ENCODE results near the gene ARL6IP5. TPM values are rescaled to one million over a fixed set of nuclear protein-coding genes. Genes with fewer than 3 reads are reported as not detected.
A peak's percentile ranks its signal among the peaks of the same experiment; 100 is the strongest.

The ARL6IP5 gene
- total RNA-seq, 1 experiment from 2014 or later: 30.0 TPM

GRCh38 chr3:69103123-69103522, 18.4 kb downstream of the ARL6IP5 start:
- H3K9ac ChIP-seq (ENCODE audit: low read length): no peak overlapping the region
- no peak overlapping the region for H2AFZ ChIP-seq (ENCODE audit: low read depth, low read length, poor library complexity, severe bottlenecking)
- ATAC-seq (no peak), DNase-seq (ENCODE audit: low read depth, low spot score) (no peak)
- H3K4me1 ChIP-seq (ENCODE audit: control insufficient read depth in 1 of 2, insufficient read depth in 2 of 2, low read length in 2 of 2): no peaks in the 10 kb centered on the region
- H3K9me3 ChIP-seq (ENCODE audit: control insufficient read depth in 1 of 2, insufficient read depth in 1 of 2, low read depth in 1 of 2, low read length in 2 of 2): no peaks in the 10 kb centered on the region
- RAD21 ChIA-PET (ENCODE audit: low non-redundant PET in 1 of 2, low total read pairs in 2 of 2, uncharacterized antibody in 2 of 2, unreplicated experiment in 2 of 2): no interaction called here
- intact Hi-C loops (cut with micrococcal nuclease): no loop called here
- H3K27me3 ChIP-seq (ENCODE audit: insufficient read depth, low read length): no peaks in the 10 kb centered on the region
- H3K79me2 ChIP-seq (ENCODE audit: insufficient read depth, low read length): no peaks in the 10 kb centered on the region
- TF ChIP-seq CTCF (IDR thresholded peaks at IDR 0.05 in 2 of 3, conservative IDR thresholded peaks at IDR 0.05 in 1 of 3; ENCODE audit: borderline replicate concordance in 1 of 3, insufficient read depth in 1 of 3, low read depth in 2 of 3, low read length in 2 of 3) (no peak), POLR2A (IDR thresholded peaks at IDR 0.05; ENCODE audit: borderline replicate concordance, extremely low read depth, insufficient read depth, insufficient read length) (no peak), ZFX (IDR thresholded peaks at IDR 0.05) (no peak), CEBPB (IDR thresholded peaks at IDR 0.05; ENCODE audit: low read depth) (no peak)
- POLR2A ChIA-PET: no interaction called here
- H4K20me1 ChIP-seq (ENCODE audit: insufficient read depth): no peaks in the 10 kb centered on the region
- H3K4me3 ChIP-seq (replicated peaks in 1 of 2; ENCODE audit: low read depth in 1 of 2, low read length in 2 of 2): no peak overlapping the region
- H3K27ac ChIP-seq (ENCODE audit: low read depth, low read length): no peak overlapping the region
- BruUV-seq (replicated peaks): no TSS peak
- H3K4me2 ChIP-seq (ENCODE audit: low read length): no peak overlapping the region
- CTCF ChIA-PET: no interaction called here
- H3K36me3 ChIP-seq (ENCODE audit: control insufficient read depth in 1 of 2, insufficient read depth in 2 of 2, low read length in 2 of 2): no peaks in the 10 kb centered on the region; a peak in 2 of 4 replicates
- H3K9me2 ChIP-seq (ENCODE audit: insufficient read depth): no peaks in the 10 kb centered on the region

GRCh38 chr3:69104586-69104985, 19.8 kb downstream of the ARL6IP5 start:
- BruUV-seq (replicated peaks): TSS peak; percentile 34
- RAD21 ChIA-PET (ENCODE audit: low non-redundant PET in 1 of 2, low total read pairs in 2 of 2, uncharacterized antibody in 2 of 2, unreplicated experiment in 2 of 2): no interaction called here
- intact Hi-C loops (cut with micrococcal nuclease): no loop called here

More at GRCh38 chr3:69104586-69104985, 19.8 kb downstream of the ARL6IP5 start:
- Histone ChIP-seq H3K9me3 (ENCODE audit: control insufficient read depth in 1 of 2, insufficient read depth in 1 of 2, low read depth in 1 of 2, low read length in 2 of 2) (no peaks in the 10 kb centered on the region), H3K4me2 (ENCODE audit: low read length) (no peak overlapping the region), H3K9me2 (ENCODE audit: insufficient read depth) (no peaks in the 10 kb centered on the region), H3K27ac (ENCODE audit: low read depth, low read length) (no peak overlapping the region), H4K20me1 (ENCODE audit: insufficient read depth) (no peaks in the 10 kb centered on the region), H3K79me2 (ENCODE audit: insufficient read depth, low read length) (no peaks in the 10 kb centered on the region), H3K4me1 (ENCODE audit: control insufficient read depth in 1 of 2, insufficient read depth in 2 of 2, low read length in 2 of 2) (no peaks in the 10 kb centered on the region), H3K4me3 (replicated peaks in 1 of 2; ENCODE audit: low read depth in 1 of 2, low read length in 2 of 2) (no peak overlapping the region), H3K9ac (ENCODE audit: low read length) (no peak overlapping the region), H3K27me3 (ENCODE audit: insufficient read depth, low read length) (no peaks in the 10 kb centered on the region), H3K36me3 (ENCODE audit: control insufficient read depth in 1 of 2, insufficient read depth in 2 of 2, low read length in 2 of 2) (no peaks in the 10 kb centered on the region; a peak in 2 of 4 replicates), H2AFZ (ENCODE audit: low read depth, low read length, poor library complexity, severe bottlenecking) (no peak overlapping the region)
- ATAC-seq (no peak), DNase-seq (ENCODE audit: low read depth, low spot score) (no peak)
- ChIA-PET POLR2A (no interaction called here), CTCF (no interaction called here)
- no peak for TF ChIP-seq EZH2phosphoT487 (IDR thresholded peaks at IDR 0.05; ENCODE audit: borderline replicate concordance)
- no peak for TF ChIP-seq ZNF274 (IDR thresholded peaks at IDR 0.05; ENCODE audit: low read depth, low read length)
- TF ChIP-seq ATF3 (IDR thresholded peaks at IDR 0.05): no peak
- no peak for TF ChIP-seq REST (IDR thresholded peaks at IDR 0.05; ENCODE audit: low read depth)
- TF ChIP-seq EZH2 (IDR thresholded peaks at IDR 0.05): no peak
- TF ChIP-seq SIN3A (IDR thresholded peaks at IDR 0.05; ENCODE audit: low read depth): no peak
- no peak for TF ChIP-seq TCF7L2 (IDR thresholded peaks at IDR 0.05; ENCODE audit: borderline replicate concordance, extremely low read depth, insufficient read depth, insufficient read length)

Measured in HCT116 (cell line).